Amniotic epithelial cell (primary cell): ENCODE results near the gene EGFR.

Source experiments
- DNase-seq: peaks from one replicate; pipeline ENCODE4 v3.0.0-alpha.2; 2010; ENCODE audit warnings: low read depth

Gene EGFR

DNA sequence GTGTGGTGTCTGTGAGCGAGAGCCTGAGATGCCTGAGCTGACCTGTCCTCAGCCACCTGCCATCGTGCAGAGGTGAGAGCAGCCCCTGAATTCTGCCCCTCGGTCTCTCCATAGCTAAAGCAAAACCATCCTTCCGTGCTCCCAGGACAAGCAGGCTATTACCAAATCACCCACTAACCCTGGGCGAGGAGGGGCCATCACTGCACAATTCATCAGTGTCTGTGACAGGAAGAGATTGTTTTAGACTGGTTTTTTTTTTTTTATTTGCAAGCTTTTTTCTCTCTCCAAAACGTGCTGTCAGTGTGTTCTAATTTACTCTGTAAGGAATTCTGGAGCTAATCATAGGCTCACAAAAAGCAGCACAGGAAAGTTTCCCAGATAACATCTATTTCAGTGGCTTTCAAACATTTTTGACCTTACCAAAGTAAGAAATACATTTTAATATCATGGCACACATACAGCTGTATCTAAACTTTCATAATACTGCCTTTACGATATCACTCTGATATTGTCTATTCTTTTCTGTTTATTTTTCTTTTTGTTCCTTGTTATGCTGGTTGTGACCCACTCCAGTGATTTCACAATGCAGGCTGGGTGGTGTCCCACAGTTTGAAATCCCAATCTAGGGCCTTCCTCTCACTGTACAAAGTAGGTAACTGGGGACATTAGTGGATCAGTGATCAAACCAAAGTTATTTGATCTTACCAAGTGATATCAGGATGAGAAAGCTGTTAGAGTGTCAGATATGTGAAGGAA lies 62.8 kb downstream of the EGFR start:
- peak; percentile 80 for DNase-seq

DNA sequence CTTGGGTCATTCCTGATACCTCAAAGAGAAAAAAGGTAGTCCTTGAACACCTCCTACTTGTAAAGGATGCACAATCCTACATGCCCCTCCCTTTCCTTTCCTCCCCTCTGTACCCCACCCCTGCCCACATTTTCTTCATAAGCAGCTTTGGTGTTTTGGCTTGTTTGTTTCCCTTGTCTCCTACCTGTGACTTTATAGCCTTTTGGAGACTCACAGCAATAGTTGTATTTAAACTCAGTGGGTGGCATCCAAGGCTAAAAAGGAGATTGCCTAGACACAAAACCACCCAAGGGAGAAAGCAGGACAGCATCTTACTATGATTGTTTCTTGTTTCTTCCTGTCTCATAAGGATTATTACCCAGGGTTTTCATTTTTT lies 63.4 kb downstream of the EGFR start:
- no peak for DNase-seq

DNA sequence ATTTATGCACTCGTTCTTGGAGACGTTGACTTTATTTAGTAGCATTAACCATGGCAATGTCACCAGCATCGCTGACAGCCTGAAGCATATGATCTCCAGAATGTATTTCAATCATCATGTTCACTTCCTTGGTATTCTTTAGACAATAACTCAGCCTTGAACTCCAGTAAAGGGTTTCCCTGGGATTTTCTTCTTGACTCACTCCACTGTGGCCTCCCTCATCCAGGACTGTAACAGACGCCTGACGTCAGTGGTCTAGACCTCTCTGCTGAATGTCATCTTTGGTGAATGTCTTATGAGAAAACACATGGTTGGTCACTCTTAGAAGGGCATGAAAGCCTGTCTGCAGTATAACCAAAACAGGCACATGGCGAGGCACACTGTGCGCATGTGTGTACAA lies 64.4 kb downstream of the EGFR start:
- DNase-seq = peak; percentile 90

- no peak for DNase-seq
These were observed 65.5 kb downstream of the EGFR start for GRCh38 chr7:55084307-55084706.

GRCh38 chr7:55085511-55086412 lies 66.9 kb downstream of the EGFR start:
- DNase-seq = peak; percentile 15

DNA sequence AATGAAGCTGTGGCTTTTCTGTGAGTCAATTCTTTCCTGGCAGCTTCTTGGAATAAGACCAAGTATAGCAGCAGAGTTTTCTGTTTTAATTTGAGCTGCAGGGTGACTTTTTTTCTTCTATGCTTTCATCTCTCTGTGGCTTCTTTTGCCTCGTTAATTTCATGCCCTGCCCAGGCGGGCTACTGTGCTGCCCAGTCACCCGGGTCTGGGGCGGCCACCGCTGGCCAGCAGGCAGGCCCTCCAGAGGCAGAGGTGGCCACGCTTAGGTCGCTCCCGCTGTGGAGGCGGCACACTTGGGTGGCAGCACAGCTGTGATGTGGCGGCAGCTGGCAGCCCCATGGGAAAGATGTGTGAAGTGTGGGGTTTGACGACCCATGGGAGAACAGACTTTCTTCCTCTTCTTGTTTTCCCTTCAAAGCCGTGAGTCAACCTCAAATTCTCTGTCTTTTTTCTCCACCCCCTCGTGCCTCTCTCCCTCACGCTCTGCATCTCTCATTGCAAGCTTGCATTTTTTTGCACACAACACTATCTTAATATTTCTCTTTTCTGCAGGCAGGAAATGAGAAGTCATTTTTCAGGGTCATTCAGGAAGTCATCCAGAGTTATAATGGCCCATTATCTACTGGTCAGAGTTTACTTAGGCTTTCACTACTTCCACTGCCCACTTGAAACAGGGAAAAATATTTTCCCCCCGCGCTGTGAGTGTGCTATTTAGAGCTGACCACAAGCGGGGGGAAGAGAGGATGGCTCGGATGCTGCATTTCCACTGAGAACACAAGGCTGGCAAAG lies 67.8 kb downstream of the EGFR start:
- DNase-seq = peak; percentile 90

GRCh38 chr7:55087521-55087961 lies 68.7 kb downstream of the EGFR start:
- no peak for DNase-seq

- no peak for DNase-seq
These were observed 69.3 kb downstream of the EGFR start for GRCh38 chr7:55088107-55088506.

DNA sequence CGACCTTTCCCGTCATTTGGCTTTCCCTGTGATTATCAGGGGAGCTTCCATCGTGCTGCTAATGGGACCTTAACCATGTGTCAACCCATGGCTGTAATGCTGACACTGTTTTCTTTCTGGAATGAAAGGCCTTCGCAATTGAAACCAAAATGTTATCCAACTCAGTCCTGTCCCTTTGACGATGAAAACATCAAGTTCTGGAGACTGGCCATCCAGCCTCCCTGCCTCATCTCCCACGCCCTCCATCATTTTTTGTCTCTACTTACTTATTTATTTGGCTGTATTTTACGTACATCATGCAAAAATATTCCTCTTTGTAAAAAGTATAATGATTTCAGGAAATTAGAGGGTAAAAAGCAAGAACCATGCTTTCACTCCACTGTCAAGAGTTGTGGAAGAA lies 69.8 kb downstream of the EGFR start:
- DNase-seq = no peak

GRCh38 chr7:55092186-55092974 lies 73.6 kb downstream of the EGFR start:
- DNase-seq = no peak

DNA sequence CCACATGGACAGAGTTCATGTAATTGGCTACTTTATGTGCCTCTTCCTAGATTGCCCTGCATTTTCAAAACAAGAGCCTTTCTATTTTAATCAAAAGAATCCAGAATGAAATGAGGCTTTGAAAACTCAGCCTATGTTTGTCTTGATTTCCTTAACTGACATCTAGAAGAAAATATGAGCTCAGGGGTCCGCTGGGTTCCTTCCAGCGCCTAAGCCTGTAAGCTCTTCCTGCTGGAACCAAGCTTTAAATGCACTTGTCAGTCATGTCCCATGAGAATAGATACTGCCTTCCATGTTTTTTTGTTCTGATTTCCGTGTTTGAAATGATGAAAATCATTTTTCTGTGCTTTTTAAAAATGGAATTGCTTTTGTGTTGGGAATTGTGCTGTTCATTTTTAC lies 74.2 kb downstream of the EGFR start:
- no peak for DNase-seq

GRCh38 chr7:55093674-55094073 lies 74.9 kb downstream of the EGFR start:
- no peak for DNase-seq

- DNase-seq = no peak
These were observed 75.4 kb downstream of the EGFR start for GRCh38 chr7:55094092-55094690.

- no peak for DNase-seq
These were observed 76.9 kb downstream of the EGFR start for GRCh38 chr7:55095672-55096071.

DNA sequence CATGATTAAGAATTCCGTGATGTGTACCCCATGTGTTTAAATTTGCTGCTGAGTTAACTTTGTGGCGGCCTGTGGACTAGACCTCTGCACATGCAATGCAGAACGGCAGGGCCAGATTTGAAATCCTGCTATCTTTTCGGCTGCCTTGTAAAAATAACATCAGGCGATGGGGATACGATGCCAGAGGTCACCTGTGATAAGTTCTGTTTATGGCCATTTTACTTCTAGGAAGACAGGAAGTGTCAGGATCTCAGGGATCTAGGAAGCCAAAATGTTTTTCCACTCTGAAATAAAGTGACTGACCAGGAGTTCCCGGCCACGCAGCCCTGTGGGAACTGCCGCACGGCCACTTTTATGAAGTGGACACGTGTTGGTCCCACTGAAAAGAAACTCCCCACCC lies 77.5 kb downstream of the EGFR start:
- no peak for DNase-seq

- no peak for DNase-seq
These were observed 78.3 kb downstream of the EGFR start for GRCh38 chr7:55097100-55097499.

DNA sequence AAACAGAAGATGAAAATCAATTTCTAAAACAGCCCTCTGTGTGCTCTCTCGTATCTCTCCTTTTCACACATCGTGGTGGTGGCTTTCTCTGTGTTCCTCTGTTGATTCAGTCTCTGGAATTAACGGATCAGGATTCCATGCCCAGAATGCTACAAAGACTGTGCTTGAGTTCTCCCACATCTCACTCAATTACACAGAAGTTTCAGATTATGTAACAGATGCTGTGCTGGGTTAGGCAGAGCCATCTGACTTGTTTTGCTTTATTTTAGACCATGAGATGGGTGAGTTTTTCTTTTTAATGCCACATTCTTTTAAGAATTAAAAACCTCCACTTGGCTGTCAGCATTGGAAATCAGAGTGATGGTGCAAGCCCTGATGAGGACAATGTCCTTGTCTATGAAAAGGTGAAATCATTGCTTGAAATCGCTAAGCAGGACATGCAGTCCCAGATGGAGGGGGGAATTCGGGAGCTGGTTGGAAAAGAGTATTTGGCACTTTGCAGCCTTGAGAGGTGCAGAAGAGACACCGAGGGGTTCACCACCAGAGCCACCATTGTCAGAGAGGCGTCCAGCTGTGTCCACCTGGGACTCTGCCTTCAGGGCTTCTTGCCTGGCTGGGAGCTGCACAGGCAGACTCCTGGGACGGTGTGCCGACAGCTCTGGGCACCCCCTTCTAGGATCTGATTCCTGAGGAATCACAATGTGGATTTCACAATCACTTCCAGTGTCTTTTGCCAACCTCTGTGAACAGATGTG lies 80.4 kb downstream of the EGFR start:
- DNase-seq = peak; percentile 47

DNA sequence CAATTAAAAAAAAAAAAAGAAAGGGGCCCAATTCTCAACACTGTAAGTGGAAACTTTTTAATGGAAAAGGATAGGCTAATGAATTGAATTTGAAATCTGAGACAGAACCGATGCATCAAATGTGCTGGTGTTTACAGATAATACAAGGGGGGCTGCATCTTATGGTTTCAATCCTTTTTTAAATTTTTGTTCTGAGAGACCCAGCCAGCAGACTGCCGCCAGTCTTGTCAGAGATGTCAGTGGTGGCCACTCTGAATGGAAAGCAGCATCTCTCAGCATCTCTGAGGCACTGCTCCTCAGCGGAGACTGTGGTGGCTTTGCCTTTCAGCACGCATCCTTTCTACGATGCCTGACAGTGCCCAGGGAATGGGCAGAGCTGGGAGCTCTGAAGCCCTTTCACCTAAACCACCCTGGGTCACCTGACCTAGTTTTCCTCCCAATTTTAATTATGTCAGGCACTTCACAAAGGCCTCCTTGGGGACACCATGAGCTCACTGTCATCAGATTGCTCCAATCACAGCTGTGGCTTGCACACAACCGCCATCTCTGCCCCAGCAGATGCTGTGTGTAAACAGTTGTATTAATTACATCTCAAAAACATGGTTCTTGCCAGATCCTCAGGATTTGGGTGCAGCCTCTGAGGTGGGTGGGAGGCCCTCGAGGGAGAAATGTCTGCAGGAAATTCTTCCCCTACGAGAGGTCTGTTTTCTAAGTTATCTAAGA lies 81.2 kb downstream of the EGFR start:
- DNase-seq = no peak

DNA sequence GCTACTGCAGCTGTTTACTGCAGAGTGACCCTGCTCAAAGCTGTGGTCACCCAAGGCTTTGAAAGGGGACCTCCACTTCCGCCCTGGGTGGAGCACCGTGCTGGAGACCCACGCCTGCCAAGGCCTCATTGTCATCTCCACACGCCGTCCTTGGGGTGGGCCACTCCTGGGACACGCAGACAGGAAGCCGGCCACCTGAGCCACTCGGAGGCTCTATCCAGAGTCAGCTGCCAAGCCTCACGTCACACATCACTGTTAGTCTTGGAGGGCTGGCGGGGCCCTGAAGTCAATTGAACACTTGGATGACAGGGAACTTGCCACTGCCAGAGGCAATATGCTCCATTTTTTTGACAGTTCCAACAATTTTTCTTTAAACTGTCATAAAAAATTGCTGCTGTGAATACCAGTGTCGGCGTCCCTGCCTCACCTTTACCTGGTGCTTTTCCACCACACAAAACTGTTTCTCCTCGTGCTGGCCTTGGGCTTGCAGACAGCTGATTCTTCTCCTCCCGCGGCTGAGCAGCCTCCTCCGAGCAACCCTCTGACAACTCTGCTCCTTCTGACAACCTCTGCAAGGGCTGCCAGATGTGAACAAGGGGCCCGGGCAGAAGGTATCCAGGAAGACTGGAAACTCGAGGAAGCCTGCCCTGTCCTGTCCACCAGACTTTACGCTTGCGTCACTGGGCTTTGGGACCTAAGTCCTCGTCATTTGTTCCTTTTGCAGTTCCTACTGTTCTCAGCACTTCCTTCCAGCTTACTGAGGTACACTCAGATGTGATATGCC lies 81.9 kb downstream of the EGFR start:
- no peak for DNase-seq
